Measurements from ENCODE around the gene INA. TPM values are rescaled to one million over a fixed set of nuclear protein-coding genes. Genes with fewer than 3 reads are reported as not detected.

INA gene
- total RNA-seq, 1 experiment from 2014 or later = not detected

- H2AFZ ChIP-seq (ENCODE audit: low read depth, low read length, poor library complexity, severe bottlenecking) = no peak overlapping the region
- no peak overlapping the region for H3K27ac ChIP-seq (ENCODE audit: low read depth, low read length)
- H3K4me1 ChIP-seq (ENCODE audit: control insufficient read depth in 1 of 2, insufficient read depth in 2 of 2, low read length in 2 of 2) = peaks cover 0 to 4% of the 10 kb centered on the region in 2 experiments; a peak in 2 of 4 replicates
- no peaks in the 10 kb centered on the region for H3K36me3 ChIP-seq (ENCODE audit: control insufficient read depth in 1 of 2, insufficient read depth in 2 of 2, low read length in 2 of 2)
- CTCF ChIA-PET = no interaction called here
- no peaks in the 10 kb centered on the region for H3K9me2 ChIP-seq (ENCODE audit: insufficient read depth)
- H3K4me3 ChIP-seq (replicated peaks in 1 of 2; ENCODE audit: low read depth in 1 of 2, low read length in 2 of 2) = no peak overlapping the region
- H4K20me1 ChIP-seq (ENCODE audit: insufficient read depth) = no peaks in the 10 kb centered on the region
- DNase-seq (ENCODE audit: low read depth, low spot score) (no peak), ATAC-seq (no peak)
- H3K27me3 ChIP-seq (ENCODE audit: insufficient read depth, low read length) = peaks cover 36% of the 10 kb centered on the region; the same call in 1 of the 2 replicates
- RAD21 ChIA-PET (ENCODE audit: low non-redundant PET in 1 of 2, low total read pairs in 2 of 2, uncharacterized antibody in 2 of 2, unreplicated experiment in 2 of 2) = no interaction called here
- intact Hi-C loops (cut with micrococcal nuclease) = no loop called here
- H3K4me2 ChIP-seq (ENCODE audit: low read length) = no peak overlapping the region
- no peaks in the 10 kb centered on the region for H3K9me3 ChIP-seq (ENCODE audit: control insufficient read depth in 1 of 2, insufficient read depth in 1 of 2, low read depth in 1 of 2, low read length in 2 of 2)
- no TSS peak for BruUV-seq (replicated peaks)
- no peak for TF ChIP-seq FOSL1 (IDR thresholded peaks at IDR 0.05; ENCODE audit: low read depth)
- TF ChIP-seq SRF (IDR thresholded peaks at IDR 0.05; ENCODE audit: low read depth) = no peak
- TF ChIP-seq TCF7L2 (IDR thresholded peaks at IDR 0.05; ENCODE audit: borderline replicate concordance, extremely low read depth, insufficient read depth, insufficient read length) = no peak
- no peak for TF ChIP-seq MAX (IDR thresholded peaks at IDR 0.05)
- no peak for TF ChIP-seq EZH2 (IDR thresholded peaks at IDR 0.05)
- no peak for TF ChIP-seq ELF1 (IDR thresholded peaks at IDR 0.05; ENCODE audit: borderline replicate concordance, low read depth)
- no peak for TF ChIP-seq ZNF274 (IDR thresholded peaks at IDR 0.05; ENCODE audit: low read depth, low read length)
- no peaks in the 10 kb centered on the region for H3K79me2 ChIP-seq (ENCODE audit: insufficient read depth, low read length)
- H3K9ac ChIP-seq (ENCODE audit: low read length) = no peak overlapping the region
- POLR2A ChIA-PET = no interaction called here
These were observed 11.1 kb downstream of the INA start for GRCh38 chr10:103287992-103288391.

GRCh38 chr10:103291588-103291987 lies 14.7 kb downstream of the INA start:
- H3K79me2 ChIP-seq (ENCODE audit: insufficient read depth, low read length) = no peaks in the 10 kb centered on the region
- BruUV-seq (replicated peaks) = no TSS peak
- H3K4me2 ChIP-seq (ENCODE audit: low read length) = no peak overlapping the region
- peaks cover 0 to 4% of the 10 kb centered on the region in 2 experiments; a peak in 2 of 4 replicates for H3K4me1 ChIP-seq (ENCODE audit: control insufficient read depth in 1 of 2, insufficient read depth in 2 of 2, low read length in 2 of 2)
- no peaks in the 10 kb centered on the region for H4K20me1 ChIP-seq (ENCODE audit: insufficient read depth)
- no peak overlapping the region for H3K9ac ChIP-seq (ENCODE audit: low read length)
- no peak overlapping the region for H2AFZ ChIP-seq (ENCODE audit: low read depth, low read length, poor library complexity, severe bottlenecking)
- RAD21 ChIA-PET (ENCODE audit: low non-redundant PET in 1 of 2, low total read pairs in 2 of 2, uncharacterized antibody in 2 of 2, unreplicated experiment in 2 of 2) = no interaction called here
- H3K36me3 ChIP-seq (ENCODE audit: control insufficient read depth in 1 of 2, insufficient read depth in 2 of 2, low read length in 2 of 2) = no peaks in the 10 kb centered on the region
- no peaks in the 10 kb centered on the region for H3K9me3 ChIP-seq (ENCODE audit: control insufficient read depth in 1 of 2, insufficient read depth in 1 of 2, low read depth in 1 of 2, low read length in 2 of 2)
- ATAC-seq = no peak
- DNase-seq (ENCODE audit: low read depth, low spot score) = no peak
- no peak overlapping the region for H3K4me3 ChIP-seq (replicated peaks in 1 of 2; ENCODE audit: low read depth in 1 of 2, low read length in 2 of 2)
- peaks cover 31% of the 10 kb centered on the region; the same call in 1 of the 2 replicates for H3K27me3 ChIP-seq (ENCODE audit: insufficient read depth, low read length)
- no peak overlapping the region for H3K27ac ChIP-seq (ENCODE audit: low read depth, low read length)
- intact Hi-C loops (cut with micrococcal nuclease) = no loop called here
- TF ChIP-seq CEBPB (IDR thresholded peaks at IDR 0.05; ENCODE audit: low read depth) (no peak), ATF3 (IDR thresholded peaks at IDR 0.05) (no peak), EZH2phosphoT487 (IDR thresholded peaks at IDR 0.05; ENCODE audit: borderline replicate concordance) (no peak), REST (IDR thresholded peaks at IDR 0.05; ENCODE audit: low read depth) (no peak), ZBTB33 (IDR thresholded peaks at IDR 0.05; ENCODE audit: extremely low read depth, insufficient replicate concordance, low read length) (no peak), POLR2A (IDR thresholded peaks at IDR 0.05; ENCODE audit: borderline replicate concordance, extremely low read depth, insufficient read depth, insufficient read length) (no peak), POLR2AphosphoS5 (IDR thresholded peaks at IDR 0.05; ENCODE audit: low read depth, low read length) (no peak), ZFX (IDR thresholded peaks at IDR 0.05) (no peak), ZNF274 (IDR thresholded peaks at IDR 0.05; ENCODE audit: low read depth, low read length) (no peak)
- POLR2A ChIA-PET = interaction anchor here (0.7 kb wide), 1 partner anchor 37 kb away, joined by 3 read pairs; no protein-coding TSS in a partner anchor
- CTCF ChIA-PET = no interaction called here
- no peaks in the 10 kb centered on the region for H3K9me2 ChIP-seq (ENCODE audit: insufficient read depth)

Measured in HCT116 (cell line).